ENCODE results near the gene ARHGAP15.

ARHGAP15 gene

GRCh38 chr2:143633419-143633818, 504.2 kb downstream of the ARHGAP15 start:
- DNase-seq (ENCODE audit: low read depth) = no peak

GRCh38 chr2:143635302-143635701, 506.1 kb downstream of the ARHGAP15 start:
- no peak for DNase-seq (ENCODE audit: low read depth)

GRCh38 chr2:143635936-143636335, 506.7 kb downstream of the ARHGAP15 start:
- no peak for DNase-seq (ENCODE audit: low read depth)

GRCh38 chr2:143640826-143641225, 511.6 kb downstream of the ARHGAP15 start:
- no peak for DNase-seq (ENCODE audit: low read depth)

- no peak for DNase-seq (ENCODE audit: low read depth)
Measured at GRCh38 chr2:143645921-143646645, 516.9 kb downstream of the ARHGAP15 start.

- no peak for DNase-seq (ENCODE audit: low read depth)
Measured at GRCh38 chr2:143649226-143649740, 520.1 kb downstream of the ARHGAP15 start.

GRCh38 chr2:143652692-143653091, 523.5 kb downstream of the ARHGAP15 start:
- DNase-seq (ENCODE audit: low read depth) = no peak

- no peak for DNase-seq (ENCODE audit: low read depth)
Measured at GRCh38 chr2:143668234-143668633, 539.0 kb downstream of the ARHGAP15 start.

- no peak for DNase-seq (ENCODE audit: low read depth)
Measured at GRCh38 chr2:143674051-143674450, 544.8 kb downstream of the ARHGAP15 start.

- DNase-seq (ENCODE audit: low read depth) = no peak
Measured at GRCh38 chr2:143675021-143675420, 545.8 kb downstream of the ARHGAP15 start.

- DNase-seq (ENCODE audit: low read depth) = no peak
Measured at GRCh38 chr2:143679617-143680016, 550.4 kb downstream of the ARHGAP15 start.

- no peak for DNase-seq (ENCODE audit: low read depth)
Measured at GRCh38 chr2:143680885-143681405, 551.7 kb downstream of the ARHGAP15 start.

- no peak for DNase-seq (ENCODE audit: low read depth)
Measured at GRCh38 chr2:143682436-143683055, 553.3 kb downstream of the ARHGAP15 start.

- no peak for DNase-seq (ENCODE audit: low read depth)
Measured at GRCh38 chr2:143683977-143684376, 554.8 kb downstream of the ARHGAP15 start.

- no peak for DNase-seq (ENCODE audit: low read depth)
Measured at GRCh38 chr2:143684551-143685320, 555.5 kb downstream of the ARHGAP15 start.

GRCh38 chr2:143685421-143686078, 556.3 kb downstream of the ARHGAP15 start:
- no peak for DNase-seq (ENCODE audit: low read depth)

GRCh38 chr2:143686585-143687164, 557.5 kb downstream of the ARHGAP15 start:
- DNase-seq (ENCODE audit: low read depth) = no peak

GRCh38 chr2:143688248-143688647, 559.0 kb downstream of the ARHGAP15 start:
- DNase-seq (ENCODE audit: low read depth) = no peak

- DNase-seq (ENCODE audit: low read depth) = no peak
Measured at GRCh38 chr2:143688815-143689214, 559.6 kb downstream of the ARHGAP15 start.

- no peak for DNase-seq (ENCODE audit: low read depth)
Measured at GRCh38 chr2:143689541-143689940, 560.3 kb downstream of the ARHGAP15 start.

- no peak for DNase-seq (ENCODE audit: low read depth)
Measured at GRCh38 chr2:143690235-143690634, 561.0 kb downstream of the ARHGAP15 start.

GRCh38 chr2:143691121-143691520, 561.9 kb downstream of the ARHGAP15 start:
- no peak for DNase-seq (ENCODE audit: low read depth)

Measured in T-helper 22 cell (primary cell).